ENCODE data around the gene GLIPR1. TPM values are rescaled to one million over a fixed set of nuclear protein-coding genes. Genes with fewer than 3 reads are reported as not detected.

GLIPR1 gene
- total RNA-seq (74.1 and 98.8 TPM in 2 replicates), polyA plus RNA-seq (108 and 117 TPM in 2 replicates), polyA minus RNA-seq (142 and 147 TPM in 2 replicates), Bru-seq, nascent RNA (percentile 84 among the genes with signal in this experiment), BruChase-seq, experiment 1, labeled RNA remaining after a 6-hour chase (percentile 73 among the genes with signal in this experiment), BruChase-seq, experiment 2, labeled RNA remaining after a 2-hour chase (percentile 57 among the genes with signal in this experiment)
- polyA plus RNA-seq (2011; cell fraction: cytosol; rRNA removed): 86.7 and 96.1 TPM in 2 replicates
- 71.4 and 88.0 TPM in 2 replicates for polyA plus RNA-seq (2011; cell fraction: nucleus; rRNA removed)
- 128 and 137 TPM in 2 replicates for polyA plus RNA-seq (2012)
- polyA minus RNA-seq (2011; cell fraction: cytosol; rRNA and poly(A)+ RNA removed): not detected
- 93.9 and 123 TPM in 2 replicates for polyA minus RNA-seq (2011; cell fraction: nucleus; rRNA and poly(A)+ RNA removed)
- long read RNA-seq, full-length matches to known transcripts: 105 of 124 reads
- long read RNA-seq, partial matches to known transcripts: 0 of 124 reads
- long read RNA-seq, other reads (novel, unspliced or antisense): 19 of 124 reads

DNA sequence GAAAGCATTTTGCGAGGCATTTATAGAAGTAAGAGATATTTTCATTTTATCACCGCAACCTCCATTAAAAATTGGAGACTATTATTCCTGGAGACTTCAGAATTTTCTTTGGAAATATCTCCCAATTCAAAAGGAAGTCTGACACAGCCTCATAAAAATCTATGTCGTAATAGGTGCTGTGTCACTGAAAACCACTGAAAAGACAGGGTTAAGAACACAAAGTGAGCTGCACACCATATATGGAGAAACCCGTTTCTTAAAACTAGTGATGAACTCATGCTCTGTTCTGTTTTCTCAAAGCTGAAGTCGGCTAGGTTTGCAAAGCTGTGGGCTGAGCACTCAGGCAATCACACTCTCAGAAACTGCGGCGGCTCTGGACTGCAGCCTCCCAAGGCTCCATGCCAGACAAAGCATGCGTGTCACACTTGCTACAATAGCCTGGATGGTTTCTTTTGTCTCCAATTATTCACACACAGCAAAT lies at the start of gene GLIPR1:
Gene GLIPR1, plus strand, starts transcription at position 287 of the 481 bp plus-strand sequence. Its CDS starts 126 bp downstream, at position 413.
- Histone ChIP-seq H3K36me3 (ENCODE audit: control insufficient read depth in 2 of 2, extremely low read depth in 1 of 2, insufficient read depth in 2 of 2, low read length in 2 of 2) (peaks cover 0 to 2% of the 10 kb centered on the region in 2 experiments), H3K79me2 (ENCODE audit: control insufficient read depth, insufficient read depth, low read length) (peaks cover 31% of the 10 kb centered on the region), H3K4me3 (replicated peaks in 1 of 3; ENCODE audit: insufficient read depth in 1 of 3, low read depth in 1 of 3, low read length in 3 of 3) (peak within 1 kb of the TSS; percentile 37 to 79 (median 47)), H3K27ac (ENCODE audit: insufficient read depth, low read depth, low read length) (peak within 1 kb of the TSS; percentile 80), H3K9me3 (replicated peaks; ENCODE audit: control insufficient read depth, insufficient read depth, low read length) (no peaks in the 10 kb centered on the region), H3K4me1 (ENCODE audit: control insufficient read depth, extremely low read depth, insufficient read depth, low read length) (peaks cover 29% of the 10 kb centered on the region), H2AFZ (ENCODE audit: low read depth, low read length) (peak within 1 kb of the TSS; percentile 76), H3K9me1 (replicated peaks; ENCODE audit: control insufficient read depth, extremely low read depth, insufficient read depth, low read length) (no peaks in the 10 kb centered on the region), H3K4me2 (ENCODE audit: insufficient read depth, low read length) (peak within 1 kb of the TSS; percentile 98), H4K20me1 (replicated peaks; ENCODE audit: control insufficient read depth, extremely low read depth, insufficient read depth, low read length) (no peaks in the 10 kb centered on the region), H3K9ac (replicated peaks; ENCODE audit: extremely low read depth, insufficient read depth, low read length) (peak within 1 kb of the TSS; percentile 86), H3K27me3 (ENCODE audit: control insufficient read depth in 2 of 2, insufficient read depth in 2 of 2, low read length in 2 of 2) (no peaks in the 10 kb centered on the region)
- intact Hi-C loops (cut with micrococcal nuclease) (loop anchor here (1.0 to 10.0 kb wide), 4 partner anchors 34 to 1104 kb away; partner anchors contain the start of genes GLIPR1L1 and GLIPR1L2), dilution Hi-C loops (cut with MboI; ENCODE audit: extremely low pct_ligation_motif_present, low sequenced_read_pairs) (no loop called here)
- ChIA-PET CTCF (interaction anchor here (0.6 to 3.8 kb wide), 10 partner anchors 9 to 1186 kb away, joined by 3 to 25 read pairs (median 4); partner anchors contain the start of genes GLIPR1L1 and GLIPR1L2), POLR2A (interaction anchor here (0.6 to 1.9 kb wide), 8 partner anchors 9 to 814 kb away, joined by 3 to 7 read pairs (median 3); partner anchors contain the start of gene GLIPR1L2)
- DNase-seq (ENCODE audit: low read depth, low spot score) (peak; percentile 93), FAIRE-seq (peak; percentile 89)
- TF ChIP-seq FOS (IDR thresholded peaks at IDR 0.05; ENCODE audit: borderline replicate concordance, insufficient read depth, low read length) (peak; percentile 48), GATA2 (IDR thresholded peaks at IDR 0.05; ENCODE audit: insufficient read depth, insufficient read length, low read depth, low read length) (no peak), POLR2AphosphoS5 (IDR thresholded peaks at IDR 0.05; ENCODE audit: insufficient read depth, low read depth, low read length) (peak; percentile 92), MYC (IDR thresholded peaks at IDR 0.05; ENCODE audit: low read depth, low read length) (no peak), EZH2 (IDR thresholded peaks at IDR 0.05; ENCODE audit: borderline replicate concordance, low read depth, low read length, severe bottlenecking) (no peak), JUN (IDR thresholded peaks at IDR 0.05; ENCODE audit: borderline replicate concordance, insufficient read depth, insufficient read length, low read depth) (peak; percentile 40), POLR2A (IDR thresholded peaks at IDR 0.05; ENCODE audit: low read depth, low read length) (peak; percentile 96)
- TF ChIP-seq, protein P1, sequence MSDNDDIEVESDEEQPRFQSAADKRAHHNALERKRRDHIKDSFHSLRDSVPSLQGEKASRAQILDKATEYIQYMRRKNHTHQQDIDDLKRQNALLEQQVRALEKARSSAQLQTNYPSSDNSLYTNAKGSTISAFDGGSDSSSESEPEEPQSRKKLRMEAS (IDR thresholded peaks at IDR 0.05; ENCODE audit: insufficient read depth, insufficient read length): no peak
- TF ChIP-seq, protein P2, sequence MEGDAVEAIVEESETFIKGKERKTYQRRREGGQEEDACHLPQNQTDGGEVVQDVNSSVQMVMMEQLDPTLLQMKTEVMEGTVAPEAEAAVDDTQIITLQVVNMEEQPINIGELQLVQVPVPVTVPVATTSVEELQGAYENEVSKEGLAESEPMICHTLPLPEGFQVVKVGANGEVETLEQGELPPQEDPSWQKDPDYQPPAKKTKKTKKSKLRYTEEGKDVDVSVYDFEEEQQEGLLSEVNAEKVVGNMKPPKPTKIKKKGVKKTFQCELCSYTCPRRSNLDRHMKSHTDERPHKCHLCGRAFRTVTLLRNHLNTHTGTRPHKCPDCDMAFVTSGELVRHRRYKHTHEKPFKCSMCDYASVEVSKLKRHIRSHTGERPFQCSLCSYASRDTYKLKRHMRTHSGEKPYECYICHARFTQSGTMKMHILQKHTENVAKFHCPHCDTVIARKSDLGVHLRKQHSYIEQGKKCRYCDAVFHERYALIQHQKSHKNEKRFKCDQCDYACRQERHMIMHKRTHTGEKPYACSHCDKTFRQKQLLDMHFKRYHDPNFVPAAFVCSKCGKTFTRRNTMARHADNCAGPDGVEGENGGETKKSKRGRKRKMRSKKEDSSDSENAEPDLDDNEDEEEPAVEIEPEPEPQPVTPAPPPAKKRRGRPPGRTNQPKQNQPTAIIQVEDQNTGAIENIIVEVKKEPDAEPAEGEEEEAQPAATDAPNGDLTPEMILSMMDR (IDR thresholded peaks at IDR 0.05; ENCODE audit: extremely low read depth in 1 of 2, insufficient read depth in 1 of 2, low read depth in 1 of 2, low read length in 2 of 2): no peak
- no TSS peak for BruUV-seq (replicated peaks)
